ENCODE measurements around the gene MYO3B.
"Not testable (repeated sequence)": the region's sequence is repeated elsewhere in the genome, so short reads cannot be mapped to it uniquely, and the experiment has no call there.

The MYO3B gene

DNA sequence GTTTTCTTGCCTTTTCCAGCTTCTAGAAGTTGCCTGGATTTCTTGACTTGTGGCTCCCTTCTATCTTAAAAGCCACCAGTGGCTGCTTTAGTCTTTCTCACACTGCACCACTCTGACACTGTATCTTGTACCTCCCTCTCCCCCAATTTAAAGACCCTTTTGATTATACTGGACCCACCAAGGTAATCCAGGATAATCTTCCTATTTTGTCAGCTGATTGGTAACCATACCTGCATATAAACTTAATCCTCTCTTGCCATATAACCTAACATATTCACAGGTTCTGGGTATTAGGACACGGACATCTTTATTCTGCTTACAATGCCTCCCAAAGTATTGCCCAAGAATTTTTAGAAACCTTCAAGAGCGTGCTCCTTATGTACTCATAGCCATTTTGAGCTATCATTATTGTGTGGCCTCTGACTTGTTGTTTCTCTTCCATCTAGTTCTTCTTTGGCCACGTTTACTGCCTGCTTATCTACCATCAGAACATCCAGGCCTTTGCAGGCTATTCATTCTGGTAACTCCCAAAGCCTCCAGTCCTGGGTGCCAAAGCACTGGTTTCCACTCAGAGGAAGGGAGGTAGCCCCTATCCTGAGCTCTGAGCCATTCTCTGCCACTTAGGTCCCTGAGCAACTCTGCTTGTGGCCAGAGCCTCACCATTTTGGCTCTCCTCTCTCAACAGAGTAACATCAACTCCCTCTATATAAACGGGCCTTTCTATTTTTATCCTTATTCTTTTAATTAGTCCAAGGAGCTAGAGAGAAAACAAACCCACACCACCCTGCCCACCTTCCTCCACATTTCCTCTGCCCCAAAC lies 70.8 kb downstream of the MYO3B start:
- H3K4me3 ChIP-seq (ENCODE audit: low read length) = no peak overlapping the region
- DNase-seq (ENCODE audit: low read depth, low spot score) = no peak

DNA sequence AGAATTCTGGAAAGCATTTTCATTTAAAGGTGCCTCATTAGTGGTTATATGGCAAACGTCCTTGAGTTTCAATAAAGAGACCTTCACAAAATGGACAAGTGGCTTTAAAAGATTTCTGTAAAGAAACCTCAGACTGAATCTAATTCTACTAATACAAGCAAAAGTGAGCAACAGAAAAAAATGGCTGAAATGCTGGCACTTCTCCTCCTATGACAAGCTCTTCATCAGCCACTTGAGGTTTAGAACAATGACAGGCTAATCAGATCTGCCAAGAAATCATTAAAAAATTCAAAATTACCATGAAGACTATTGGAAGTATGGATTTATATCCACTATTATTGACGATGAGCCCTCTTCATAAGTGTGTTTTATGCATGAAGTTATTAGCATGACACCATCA lies 71.8 kb downstream of the MYO3B start:
- no peak for DNase-seq (ENCODE audit: low read depth, low spot score)

DNA sequence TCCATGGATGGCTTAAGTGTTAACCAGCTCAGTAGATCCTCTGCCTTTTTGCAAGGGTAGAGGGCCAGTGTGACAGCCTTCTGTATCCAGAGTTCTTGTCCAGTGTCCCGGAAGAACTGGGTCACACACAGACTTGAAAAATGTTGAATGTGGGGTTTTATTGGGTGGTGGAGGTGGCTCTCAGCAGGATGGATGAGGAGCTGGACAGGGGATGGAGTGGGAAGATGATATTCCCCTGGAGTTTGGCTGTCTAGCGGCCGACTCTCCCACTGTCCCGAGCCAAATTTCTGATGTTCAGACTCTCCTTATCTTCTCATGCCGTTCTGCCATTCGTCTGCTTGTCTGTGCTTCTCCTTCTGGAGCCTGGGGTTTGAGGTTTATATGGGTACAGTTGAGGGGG lies 72.6 kb downstream of the MYO3B start:
- H3K4me3 ChIP-seq (ENCODE audit: low read length) = no peak overlapping the region
- DNase-seq (ENCODE audit: low read depth, low spot score) = no peak

More for the DNA sequence above, 71.8 kb downstream of the MYO3B start:
- no peak overlapping the region for H3K4me3 ChIP-seq (ENCODE audit: low read length)

DNA sequence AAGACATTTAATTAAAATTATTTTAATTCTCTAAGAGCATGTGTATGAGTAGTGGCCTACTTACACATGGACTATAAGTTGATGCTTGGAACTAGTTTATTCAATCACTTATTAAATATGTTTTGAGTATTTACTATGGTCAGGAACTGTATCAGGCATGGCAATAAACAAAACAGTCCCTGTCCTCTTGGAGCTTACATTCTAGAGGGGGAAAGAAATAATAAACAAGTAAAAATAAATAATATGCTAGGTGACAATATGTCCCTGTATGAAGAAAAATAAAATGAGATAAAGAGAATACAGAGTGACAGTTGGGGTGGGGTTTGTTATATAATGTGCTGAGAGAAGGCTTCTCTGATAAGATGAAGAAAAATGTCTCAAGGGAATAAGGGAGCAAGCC lies 74.5 kb downstream of the MYO3B start:
- DNase-seq (ENCODE audit: low read depth, low spot score) = no peak
- no peak overlapping the region for H3K4me3 ChIP-seq (ENCODE audit: low read length)

DNA sequence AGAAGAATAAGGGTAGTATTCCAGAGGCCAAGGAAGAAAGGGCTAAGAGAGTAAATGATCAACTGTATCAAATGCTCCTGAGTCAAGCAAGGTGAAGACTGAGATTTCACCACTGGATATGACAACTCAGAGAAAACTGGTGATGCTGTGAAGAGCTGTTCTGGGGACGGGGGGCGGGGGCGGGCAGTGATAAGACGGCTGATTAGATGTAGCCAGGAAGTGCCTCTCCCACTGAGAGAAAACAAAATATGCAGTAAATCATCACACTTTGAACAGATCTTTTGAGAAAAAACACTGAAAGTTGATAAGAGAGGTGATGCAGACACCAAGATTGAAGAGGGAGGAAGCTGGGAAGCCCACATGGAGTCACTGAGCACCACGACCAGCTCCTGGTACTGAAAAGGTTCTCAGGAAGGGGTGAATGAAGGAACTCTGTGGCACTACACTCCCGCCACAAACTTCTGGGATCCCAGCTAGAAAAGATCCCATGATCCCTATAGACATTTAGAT lies 75.8 kb downstream of the MYO3B start:
- DNase-seq (ENCODE audit: low read depth, low spot score) = no peak
- no peak overlapping the region for H3K4me3 ChIP-seq (ENCODE audit: low read length)

DNA sequence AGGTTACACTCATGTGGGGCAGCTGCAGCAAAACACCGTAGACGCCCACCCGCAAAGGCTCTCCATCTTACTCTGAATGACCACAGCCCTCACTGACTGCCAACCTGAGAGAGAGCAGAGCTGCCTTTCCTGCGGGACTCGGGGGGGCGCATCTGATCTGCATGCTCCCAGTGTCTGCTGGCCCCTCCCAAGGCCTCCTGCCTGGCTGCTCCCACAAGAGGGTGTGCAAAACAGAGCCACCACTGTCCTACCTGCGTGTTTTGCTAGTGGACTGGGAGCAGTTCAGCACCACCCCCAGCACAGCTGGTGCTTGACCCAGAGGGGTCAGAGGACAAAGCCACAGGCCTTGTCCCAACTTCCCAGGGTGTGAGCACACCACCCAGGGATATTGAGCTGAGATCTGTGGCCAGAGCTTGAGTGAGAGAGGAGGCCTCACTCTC lies 76.4 kb downstream of the MYO3B start:
- no peak for DNase-seq (ENCODE audit: low read depth, low spot score)
- H3K4me3 ChIP-seq (ENCODE audit: low read length) = no peak overlapping the region

DNA sequence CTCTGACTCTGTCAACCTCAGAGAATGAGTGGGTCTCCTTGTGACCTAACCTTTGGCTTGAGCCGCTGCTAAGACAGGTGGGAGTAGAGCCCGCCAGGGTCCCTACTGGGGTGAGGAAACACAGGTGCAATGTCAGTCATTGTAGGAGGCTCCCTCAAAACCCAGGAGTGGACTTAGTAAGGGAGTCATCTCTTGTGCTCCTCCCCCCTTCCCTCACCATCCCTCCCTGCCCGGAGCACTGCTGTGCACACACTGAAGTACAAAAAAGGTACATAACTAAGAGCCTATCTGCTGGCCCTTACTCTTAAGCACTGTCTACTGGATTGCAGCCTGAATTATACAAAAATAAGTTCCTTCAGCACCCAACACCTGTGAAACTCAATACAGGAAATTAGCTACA lies 77.2 kb downstream of the MYO3B start:
- no peak overlapping the region for H3K4me3 ChIP-seq (ENCODE audit: low read length)
- no peak for DNase-seq (ENCODE audit: low read depth, low spot score)

DNA sequence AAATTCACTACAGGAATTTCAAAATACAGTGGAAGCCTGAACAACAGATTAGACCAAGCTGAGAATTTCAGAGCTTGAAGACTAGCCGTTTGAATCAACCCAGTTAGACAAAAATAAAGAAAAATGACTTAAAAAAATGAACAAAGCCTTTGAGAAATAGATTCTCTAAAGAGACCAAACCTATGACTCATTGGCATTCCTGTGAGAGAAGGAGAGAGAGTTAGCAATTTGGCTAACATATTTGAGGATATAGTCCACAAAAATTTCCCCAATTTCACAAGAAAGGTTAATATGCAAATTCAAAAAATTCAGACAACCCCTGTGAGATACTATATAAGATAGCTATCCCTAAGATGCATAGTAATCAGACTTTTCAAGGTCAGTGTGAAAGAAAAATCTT lies 78.0 kb downstream of the MYO3B start:
- DNase-seq (ENCODE audit: low read depth, low spot score) = no peak
- H3K4me3 ChIP-seq (ENCODE audit: low read length) = no peak overlapping the region

DNA sequence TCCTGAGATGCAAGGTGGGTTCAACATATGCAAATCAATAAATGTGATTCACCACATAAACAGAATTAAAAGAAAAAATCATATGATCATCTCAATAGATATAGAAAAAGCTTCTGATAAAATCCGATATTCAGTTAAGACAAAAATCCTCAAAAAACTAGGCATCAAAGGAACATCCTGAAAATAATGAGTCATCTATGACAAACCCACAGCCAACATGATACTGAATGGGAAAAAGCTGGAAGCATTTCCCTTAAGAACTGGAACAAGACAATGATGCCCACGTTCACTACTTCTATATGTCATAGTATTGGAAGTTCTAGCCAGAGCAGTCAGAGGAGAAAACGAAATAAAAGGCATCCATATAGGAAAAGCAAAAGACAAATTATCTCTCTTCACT lies 80.4 kb downstream of the MYO3B start:
- DNase-seq (ENCODE audit: low read depth, low spot score) = no peak
- no peak overlapping the region for H3K4me3 ChIP-seq (ENCODE audit: low read length)

DNA sequence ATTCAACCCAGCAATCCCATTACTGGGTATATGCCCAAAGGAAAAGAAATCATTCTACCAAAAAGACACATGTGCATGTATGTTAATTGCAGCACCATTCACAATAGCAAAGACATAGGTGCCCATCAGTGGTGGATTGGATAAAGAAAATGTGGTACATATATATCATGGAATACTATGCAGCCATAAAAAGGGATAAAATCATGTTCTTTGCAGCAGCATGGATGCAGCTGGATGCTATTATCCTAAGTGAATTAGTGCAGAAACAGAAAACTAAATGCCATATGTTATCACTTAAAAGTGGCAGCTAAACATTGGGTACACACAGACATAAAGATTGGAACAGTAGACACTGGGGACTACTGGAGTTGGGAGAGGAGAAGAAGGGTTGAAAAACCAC lies 82.2 kb downstream of the MYO3B start:
- H3K4me3 ChIP-seq (ENCODE audit: low read length) = no peak overlapping the region

DNA sequence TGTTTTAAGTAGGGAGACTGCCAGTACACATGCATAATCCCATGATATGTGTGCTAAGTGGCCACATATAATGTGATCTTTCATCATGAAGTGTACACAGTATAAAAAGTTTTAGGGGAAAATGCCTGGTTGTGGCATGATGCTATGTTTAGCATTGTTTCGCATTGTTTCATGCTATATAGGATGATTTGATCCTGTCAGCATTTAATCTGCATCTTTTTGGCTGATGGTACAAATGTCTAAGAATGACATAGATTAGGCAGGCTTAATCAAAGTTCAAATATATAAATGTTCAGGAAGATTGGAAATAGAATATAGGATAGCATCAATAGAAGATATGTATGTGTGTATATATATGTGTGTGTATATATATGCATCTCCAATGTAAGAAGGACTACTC lies 83.6 kb downstream of the MYO3B start:
- no peak overlapping the region for H3K4me3 ChIP-seq (ENCODE audit: low read length)
- no peak for DNase-seq (ENCODE audit: low read depth, low spot score)

More for the DNA sequence above, 82.2 kb downstream of the MYO3B start:
- DNase-seq (ENCODE audit: low read depth, low spot score) = no peak

DNA sequence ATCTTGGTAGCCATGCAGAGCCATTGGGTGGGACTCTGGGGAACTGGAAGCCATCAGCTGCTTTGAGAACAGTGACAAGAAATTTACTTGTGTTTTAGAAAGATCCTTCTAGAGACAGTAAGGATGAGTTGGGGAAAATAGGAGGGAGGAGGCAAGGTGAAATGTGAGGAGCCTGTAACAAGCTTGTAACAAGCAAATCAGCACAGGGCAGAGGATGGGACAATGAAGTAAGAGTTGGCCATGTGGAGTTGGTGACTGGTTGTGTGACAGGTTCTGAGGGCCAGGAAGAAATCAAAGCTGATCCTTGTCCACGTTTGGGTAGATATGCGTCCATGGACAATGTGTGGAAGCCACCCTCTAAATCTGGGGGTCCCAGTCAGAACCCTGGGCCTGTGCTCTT lies 84.4 kb downstream of the MYO3B start:
- DNase-seq (ENCODE audit: low read depth, low spot score) = no peak
- H3K4me3 ChIP-seq (ENCODE audit: low read length) = no peak overlapping the region

DNA sequence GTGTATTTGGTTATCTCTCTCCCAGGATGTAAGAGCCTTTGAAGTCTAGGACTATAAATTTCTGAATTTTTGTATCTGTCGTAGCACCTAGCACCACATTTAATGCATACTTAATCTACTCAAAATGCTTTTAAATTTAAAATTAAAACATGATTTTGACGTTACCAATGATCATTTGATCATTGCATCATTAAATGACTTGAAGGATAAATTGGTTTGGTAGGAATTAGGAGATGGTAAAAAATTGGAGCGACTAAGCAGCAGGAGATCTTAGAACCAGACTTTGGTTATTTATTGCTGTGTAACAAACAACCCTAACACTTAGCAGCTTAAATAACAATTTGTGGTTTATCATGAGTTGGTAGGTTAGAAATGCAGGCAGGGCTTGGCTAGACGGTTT lies 84.9 kb downstream of the MYO3B start:
- no peak for DNase-seq (ENCODE audit: low read depth, low spot score)
- no peak overlapping the region for H3K4me3 ChIP-seq (ENCODE audit: low read length)

DNA sequence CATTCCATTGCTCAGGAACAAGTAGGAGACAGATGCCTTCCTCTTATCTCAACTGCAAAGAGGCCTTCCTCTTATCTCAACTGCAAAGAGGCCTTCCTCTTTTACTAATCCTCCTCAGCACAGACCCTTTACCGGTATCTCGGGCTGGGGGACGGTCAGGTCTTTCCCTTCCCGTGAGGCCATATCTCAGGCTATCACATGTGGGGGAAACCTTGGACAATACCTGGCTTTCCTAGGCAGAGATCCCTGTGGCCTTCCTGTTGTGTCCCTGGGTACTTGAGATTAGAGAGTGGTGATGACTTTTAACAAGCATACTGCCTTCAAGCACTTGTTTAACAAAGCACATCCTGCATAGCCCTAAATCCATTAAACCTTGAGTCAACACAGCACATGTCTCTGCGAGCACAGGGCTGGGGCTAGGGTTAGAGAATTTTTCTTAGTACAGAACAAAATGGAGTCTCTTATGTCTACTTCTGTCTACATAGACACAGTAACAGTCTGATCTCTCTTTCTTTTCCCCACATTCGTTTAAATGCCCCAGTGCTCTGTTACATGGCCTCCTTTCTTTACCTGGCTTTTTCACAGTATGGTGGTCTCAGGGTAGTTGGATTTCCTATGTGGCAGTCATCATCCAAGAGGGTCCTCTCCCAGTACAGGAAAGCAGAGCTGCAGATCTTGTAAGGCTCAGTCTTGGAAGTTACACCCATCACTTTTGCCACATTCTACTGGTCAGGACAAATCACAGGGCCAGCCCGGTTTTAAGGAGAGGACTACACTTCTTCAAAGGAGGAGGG lies 86.0 kb downstream of the MYO3B start:
- DNase-seq (ENCODE audit: low read depth, low spot score); H3K4me3 ChIP-seq (ENCODE audit: low read length): not testable (repeated sequence)

DNA sequence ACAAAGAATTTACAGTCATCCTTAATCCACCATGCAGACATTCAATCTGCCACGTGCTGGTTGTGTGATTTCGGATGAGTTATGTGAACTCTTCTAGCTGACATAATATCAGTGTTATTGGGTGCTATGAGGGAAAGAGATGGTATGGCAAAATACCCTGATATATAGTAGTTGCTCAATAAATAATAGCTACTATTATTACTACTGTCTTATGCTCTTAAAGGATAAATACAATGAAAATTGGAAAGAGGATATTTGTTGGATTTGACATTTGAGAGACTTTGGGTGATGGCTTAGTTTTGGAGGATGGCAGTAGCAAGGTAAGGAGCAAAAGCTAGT lies 86.5 kb downstream of the MYO3B start:
- H3K4me3 ChIP-seq (ENCODE audit: low read length) = no peak overlapping the region
- DNase-seq (ENCODE audit: low read depth, low spot score) = no peak

DNA sequence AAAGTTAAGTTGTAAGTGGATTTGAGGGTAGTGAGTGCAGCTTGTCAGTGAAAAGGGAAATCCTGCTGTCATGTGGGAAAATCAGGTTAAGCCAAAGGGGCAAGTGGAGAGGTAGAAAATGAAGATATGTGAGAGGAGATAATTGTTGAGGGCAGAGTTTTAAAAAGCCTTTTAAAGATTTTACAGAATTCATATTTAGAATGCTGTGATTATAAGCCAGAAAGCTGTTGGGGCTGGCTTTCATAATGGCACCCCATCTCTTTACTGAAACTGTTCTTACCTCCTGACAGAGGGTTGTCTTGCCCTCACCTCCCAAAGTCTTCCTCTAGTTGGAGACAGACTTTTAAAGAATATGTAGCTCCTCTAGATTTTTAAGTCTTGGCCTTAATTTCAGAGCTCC lies 86.9 kb downstream of the MYO3B start:
- no peak for DNase-seq (ENCODE audit: low read depth, low spot score)
- H3K4me3 ChIP-seq (ENCODE audit: low read length) = no peak overlapping the region

DNA sequence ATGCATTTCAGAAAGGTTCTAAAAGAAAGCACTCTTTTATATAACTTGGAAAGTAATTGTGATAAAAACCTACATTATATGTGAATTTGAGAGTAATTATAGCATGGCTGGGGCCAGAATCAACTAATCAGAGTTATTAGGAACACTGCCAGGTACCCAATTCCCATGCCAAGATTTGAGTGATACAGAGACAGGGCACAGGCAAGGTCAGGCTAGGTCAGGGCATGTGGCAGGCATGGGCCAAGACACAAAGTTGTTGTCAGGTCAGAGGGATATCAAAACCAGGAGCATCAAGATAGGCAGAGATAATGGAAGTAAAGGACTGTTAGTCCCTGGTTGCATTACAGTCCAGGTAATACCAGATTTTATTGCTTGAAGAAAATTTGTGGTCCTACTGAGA lies 87.4 kb downstream of the MYO3B start:
- DNase-seq (ENCODE audit: low read depth, low spot score) = no peak
- H3K4me3 ChIP-seq (ENCODE audit: low read length) = no peak overlapping the region

DNA sequence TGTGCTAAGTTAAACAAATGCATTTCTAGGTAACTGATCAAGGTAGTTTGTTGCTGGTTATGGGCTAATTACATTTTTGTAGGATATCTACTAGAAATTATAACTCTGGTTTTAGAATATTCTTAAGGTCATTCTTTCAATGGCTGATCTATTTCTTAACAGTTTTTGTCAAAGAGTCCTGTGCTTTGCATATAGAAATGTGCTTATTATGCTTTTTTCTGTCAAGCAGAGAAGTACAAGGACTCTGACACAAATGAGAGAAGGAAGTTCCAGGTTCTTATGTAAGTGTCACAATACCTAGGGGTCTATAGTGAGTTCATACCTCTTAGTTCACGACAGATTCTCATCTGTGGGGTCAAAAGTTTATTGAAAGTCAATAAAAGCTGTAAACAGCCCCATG lies 88.4 kb downstream of the MYO3B start:
- DNase-seq (ENCODE audit: low read depth, low spot score) = no peak
- H3K4me3 ChIP-seq (ENCODE audit: low read length) = no peak overlapping the region

DNA sequence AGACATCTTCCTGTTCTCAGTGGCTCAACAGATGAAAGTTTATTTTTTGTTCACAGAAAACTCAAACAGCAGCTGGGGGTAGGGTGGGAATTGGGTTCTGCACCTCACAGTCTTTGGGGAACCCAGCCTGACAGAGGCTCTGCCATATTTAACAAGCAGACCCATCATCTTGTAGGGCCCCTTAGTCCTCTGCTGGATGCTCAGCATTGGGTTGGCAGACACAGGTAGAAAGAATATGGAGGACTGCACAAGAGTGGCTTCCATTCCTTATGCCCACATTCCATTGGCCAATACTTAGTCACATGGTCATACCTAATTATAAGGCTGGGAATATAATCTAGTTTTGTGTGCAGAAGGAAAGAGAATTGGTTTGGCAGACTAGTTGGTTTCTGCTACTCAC lies 89.1 kb downstream of the MYO3B start:
- no peak for DNase-seq (ENCODE audit: low read depth, low spot score)
- H3K4me3 ChIP-seq (ENCODE audit: low read length) = no peak overlapping the region

DNA sequence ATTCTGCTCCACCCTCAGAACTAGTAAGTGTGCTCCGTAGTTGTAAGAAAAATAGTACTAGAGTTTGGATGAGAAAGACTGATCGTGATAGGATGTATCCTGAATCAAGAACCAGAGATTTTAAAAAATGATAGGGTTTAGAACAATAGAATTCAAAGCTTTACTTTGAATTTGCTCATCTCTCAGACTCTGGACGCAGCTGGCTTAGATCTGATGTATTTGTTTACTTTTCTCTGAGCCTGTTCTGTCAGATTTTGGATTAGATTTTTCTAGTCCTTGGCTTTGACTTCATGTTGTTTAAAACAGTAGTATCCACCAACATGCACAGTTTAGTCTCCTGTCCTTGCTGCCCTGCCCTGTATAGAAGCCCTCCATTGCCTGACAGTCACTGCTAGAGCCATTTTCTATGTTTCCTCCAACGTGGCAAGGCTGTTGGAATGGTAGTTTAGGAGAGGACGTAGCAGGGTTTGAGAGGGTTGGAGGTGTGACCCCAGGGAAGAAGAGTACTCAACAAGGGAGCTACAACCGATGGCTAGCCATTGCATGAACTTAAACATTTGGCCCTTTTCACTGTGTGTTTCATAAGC lies 92.4 kb downstream of the MYO3B start:
- H3K4me3 ChIP-seq (ENCODE audit: low read length) = no peak overlapping the region
- no peak for DNase-seq (ENCODE audit: low read depth, low spot score)
